NCI-H510A treated with DMSO at 0.1 percent for 48 hours (cell line): Measurements from ENCODE around the gene KLK10.

Source experiments
- DNase-seq: peaks from one replicate; lab custom pipeline; 2025; lab: John Stamatoyannopoulos, UW

Gene KLK10

DNA sequence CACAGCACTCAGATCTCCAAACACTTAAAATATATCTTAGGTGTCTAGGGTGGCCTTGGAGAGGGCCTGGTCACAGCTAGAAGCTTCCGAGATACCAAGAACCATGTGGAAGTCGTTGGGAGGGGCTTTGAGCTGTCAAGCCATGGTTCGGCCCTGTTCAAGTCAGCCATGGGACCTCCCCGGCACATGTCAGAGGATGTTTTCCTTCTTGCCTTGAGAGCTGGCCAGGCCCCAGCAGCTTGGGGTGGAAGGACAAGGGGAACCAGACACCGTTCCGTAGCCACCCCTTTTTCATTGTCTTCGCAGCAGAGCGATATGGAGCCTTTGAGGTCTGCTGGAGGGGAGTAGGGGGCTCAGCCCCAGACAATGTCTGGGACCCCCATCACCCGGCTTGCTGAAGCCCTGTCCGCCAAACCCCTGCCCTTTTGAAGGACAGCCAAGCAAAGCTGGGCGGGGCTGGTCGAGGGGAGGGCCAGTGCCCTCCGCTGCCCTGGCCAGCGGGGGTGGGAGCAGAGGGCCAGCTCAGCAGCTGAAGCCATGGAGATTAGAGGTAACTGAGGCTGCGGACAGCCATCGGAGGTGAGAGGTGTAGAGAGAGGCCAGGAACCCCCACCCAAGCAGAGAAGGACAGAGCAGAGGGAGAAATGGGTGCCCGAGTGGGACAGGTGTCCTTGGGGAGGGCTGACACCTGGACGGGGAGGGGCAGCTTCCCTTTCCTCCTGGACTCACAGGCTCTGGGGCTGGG is 6.5 kb upstream of the KLK10 start:
- no peak for DNase-seq

DNA sequence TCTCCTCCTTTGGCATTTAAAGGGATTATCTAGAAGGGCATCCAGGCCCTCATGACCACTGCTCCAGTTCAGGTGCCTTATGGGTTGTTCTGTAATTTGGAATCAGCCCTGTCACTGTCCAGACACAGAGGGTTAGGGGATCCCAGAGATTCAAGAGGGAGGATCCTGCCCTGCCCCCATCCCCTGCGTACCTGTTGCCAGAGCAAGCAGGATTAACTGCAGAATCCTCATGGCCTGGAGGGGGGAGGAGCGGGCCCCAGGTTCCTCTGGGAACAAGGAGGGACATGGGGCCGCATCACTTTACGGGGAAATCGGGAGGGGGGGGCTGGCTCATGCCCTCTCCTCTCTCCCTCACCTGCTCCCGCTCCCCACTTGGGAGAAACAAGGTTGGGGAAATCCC is 5.9 kb upstream of the KLK10 start:
- DNase-seq = peak; percentile 18

DNA sequence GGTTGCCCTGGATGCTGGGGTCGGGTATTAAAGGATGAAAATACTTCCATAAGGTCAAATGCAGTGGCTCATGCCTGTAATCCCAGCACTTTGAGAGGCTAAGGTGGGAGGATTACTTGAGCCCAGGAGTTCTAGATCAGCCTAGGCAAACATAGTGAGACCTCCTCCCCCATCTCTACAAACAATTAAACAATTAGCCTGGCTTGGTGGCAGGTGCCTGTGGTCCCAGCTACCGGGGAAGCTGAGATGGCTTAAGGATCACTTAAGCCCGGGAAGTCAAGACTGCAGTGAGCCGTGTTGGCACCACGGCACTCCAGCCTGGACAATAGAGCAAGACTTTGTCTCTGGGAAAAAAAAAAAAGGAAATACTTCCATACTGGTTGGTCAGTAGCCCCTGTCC is 5.4 kb upstream of the KLK10 start:
- DNase-seq = peak; percentile 69

DNA sequence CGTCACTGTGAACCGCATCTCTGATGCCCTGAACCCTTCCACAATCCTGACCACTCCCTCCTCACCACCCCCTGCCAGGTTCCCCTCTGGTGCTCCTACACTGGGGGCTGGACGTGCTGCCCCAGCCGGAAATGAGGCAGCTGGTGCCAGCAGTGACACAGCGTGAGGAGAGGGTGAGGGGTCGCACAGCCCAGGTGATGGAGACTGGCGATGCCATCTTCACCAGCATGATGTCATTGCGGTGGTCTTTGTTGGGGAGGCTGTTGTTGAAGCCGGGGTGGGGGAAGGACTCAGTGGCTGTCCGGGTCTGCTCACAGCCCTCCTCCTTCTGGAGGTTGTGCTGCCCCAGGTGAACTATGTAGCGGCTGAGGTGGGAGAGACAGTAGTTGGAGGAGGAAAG is 4.4 kb upstream of the KLK10 start:
- no peak for DNase-seq

DNA sequence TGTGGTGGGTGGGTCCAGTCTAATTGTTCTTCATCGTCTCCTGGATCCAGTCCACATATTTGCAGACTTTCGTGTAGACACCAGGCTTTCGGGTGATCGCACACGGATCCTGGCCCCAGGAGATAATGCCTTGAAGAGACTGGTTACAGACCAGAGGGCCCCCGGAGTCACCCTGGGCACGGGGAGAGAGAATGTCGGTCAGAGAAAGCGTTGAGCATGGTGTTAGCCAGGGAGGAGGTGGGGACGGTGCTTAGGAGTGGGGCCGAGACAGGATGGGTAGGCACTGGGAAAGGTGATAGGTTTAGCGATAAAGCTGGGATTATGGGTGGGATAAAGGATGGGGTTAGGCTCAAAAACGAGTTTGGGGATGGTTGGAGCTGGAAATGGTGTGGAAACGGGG is 3.0 kb upstream of the KLK10 start:
- DNase-seq = no peak

DNA sequence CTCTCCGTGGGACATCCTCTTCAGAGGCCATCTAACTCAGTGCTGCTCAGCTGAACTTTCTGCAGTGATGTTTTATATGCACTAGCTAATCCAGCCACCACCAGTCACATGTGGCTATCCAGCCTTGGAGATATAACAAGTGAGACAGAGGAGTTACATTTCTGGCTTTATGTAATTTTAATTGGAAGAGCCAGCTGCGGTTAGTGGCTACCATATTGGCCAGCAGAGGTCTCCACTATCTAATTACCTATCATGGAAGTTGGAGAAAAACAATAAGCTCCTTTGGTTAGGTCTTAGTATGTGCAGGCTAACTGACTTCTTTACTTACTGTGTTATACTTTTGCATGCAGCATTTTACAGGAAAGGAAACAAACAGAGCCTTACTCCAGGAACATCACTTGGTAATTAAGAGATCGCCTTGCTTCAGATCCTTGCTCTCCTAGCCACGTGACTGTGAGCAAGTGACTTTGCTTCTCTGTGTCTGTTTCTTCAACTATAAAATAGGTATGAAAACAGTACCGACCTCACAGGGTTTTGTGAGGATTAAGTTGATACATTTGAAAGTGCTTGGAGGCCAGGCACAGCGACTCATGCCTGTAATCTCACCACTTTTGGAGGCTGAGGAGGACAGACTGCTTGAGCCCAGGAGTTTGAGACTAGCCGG is 1.6 kb upstream of the KLK10 start:
- peak; percentile 73 for DNase-seq

DNA sequence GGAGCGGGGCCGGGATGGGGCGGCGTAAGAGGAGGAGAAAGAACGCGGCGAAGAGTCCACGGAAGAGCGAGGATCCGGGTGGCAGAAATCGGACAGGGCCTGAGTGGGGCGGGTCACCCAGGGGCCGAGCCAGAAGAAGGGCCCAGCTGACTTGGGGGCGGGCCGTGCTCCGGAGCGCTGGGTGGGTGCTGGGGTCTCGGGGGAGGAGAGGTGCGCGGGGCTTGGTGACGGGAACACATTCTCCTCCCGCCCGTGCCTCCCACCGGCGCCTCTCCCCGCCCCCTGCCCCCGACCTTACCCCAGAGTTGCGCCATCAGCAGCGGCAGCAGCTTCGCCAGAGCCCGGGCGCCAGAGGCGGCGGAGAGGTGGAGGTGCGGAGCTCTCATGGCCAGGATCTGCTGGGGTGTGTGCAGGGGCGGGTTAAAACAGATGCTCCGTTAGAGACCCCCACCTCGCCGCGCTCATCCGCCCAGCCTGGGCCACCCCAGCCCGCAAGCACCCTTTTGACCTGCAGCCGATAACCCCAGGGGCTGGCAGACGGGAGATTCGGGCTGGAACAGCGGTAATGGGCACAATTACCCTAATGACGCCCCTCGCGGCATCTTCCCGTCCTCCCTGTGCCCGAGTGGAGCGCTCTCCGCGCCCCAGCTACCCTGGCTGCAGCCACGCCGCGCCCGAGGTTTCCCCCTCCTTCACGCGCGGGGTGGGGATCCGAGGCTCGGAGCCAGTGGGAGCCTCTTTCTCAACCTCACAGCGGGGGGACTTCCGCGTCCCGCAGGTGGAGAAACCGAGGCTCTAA is 565 bp downstream of the KLK10 start:
- no peak for DNase-seq

DNA sequence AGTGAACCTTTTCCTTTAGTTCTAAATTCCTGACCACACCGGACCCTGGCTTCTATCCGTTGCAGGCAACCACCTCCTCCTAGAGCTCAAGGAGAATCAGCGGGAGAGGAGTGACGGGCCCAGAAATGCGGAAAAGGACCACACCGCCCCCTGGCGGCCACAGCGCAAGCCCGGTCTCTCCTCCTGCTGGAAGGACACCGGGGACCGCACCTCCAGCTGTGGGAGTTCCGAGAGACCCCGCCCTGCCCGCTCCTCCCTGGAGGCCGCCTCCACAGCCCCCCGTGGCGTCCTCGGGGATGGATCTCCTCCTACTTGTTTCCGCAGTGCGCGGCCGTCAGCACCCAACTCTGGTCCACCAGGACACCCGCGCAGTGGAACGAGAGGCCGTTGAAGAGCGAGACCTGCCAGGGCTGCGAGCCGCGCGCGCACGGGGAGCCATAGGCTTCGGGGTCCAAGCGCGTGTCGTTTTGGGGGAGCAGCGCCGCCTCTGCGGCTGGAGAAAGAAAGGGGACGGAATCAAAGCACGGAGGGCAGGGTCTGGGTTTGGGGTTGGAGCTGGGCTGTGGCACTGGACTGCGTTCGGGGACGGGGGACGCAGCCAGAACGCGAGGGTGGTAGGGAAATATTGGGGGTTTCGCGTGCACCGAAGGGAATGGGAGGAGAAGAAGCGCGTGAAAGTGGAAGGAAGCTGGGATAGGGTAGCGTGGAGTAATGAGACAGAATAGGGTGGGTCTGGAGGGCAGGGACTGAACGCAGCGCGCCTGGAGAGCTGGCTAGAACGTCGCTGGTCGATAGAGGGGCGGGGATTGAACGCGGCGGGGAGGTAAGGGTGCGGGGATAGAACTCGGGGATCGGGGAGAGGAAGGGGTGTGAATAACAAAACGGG is 2.5 kb downstream of the KLK10 start:
- peak; percentile 59 for DNase-seq

DNA sequence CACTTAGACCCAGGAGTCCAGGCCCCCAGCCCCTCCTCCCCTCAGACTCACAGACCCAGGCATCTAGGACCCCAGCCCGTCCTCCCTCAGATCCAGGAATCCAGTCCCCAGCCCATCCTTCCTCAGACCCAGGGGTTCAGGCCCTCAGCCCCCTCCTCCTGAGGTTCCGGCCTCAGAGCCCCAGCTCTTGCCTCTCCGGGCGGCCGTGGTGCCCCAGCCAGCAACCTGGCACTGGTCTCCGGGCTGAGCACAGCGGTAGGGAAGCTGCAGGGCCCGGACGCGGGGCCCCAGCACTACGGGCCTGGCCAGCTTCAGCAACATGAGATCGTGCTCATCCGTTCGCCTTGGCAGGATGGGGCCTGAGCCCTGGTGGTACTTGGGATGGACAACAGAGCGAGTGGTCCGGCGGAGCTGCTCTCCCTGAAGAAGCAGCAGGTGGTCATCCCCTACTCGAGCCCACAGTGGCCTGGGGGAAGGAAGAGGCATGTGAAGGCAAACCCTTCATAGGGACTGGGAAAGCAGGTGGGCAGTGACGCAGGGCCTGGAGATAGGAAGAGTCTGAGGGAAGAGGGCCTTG is 3.7 kb downstream of the KLK10 start:
- DNase-seq = no peak

DNA sequence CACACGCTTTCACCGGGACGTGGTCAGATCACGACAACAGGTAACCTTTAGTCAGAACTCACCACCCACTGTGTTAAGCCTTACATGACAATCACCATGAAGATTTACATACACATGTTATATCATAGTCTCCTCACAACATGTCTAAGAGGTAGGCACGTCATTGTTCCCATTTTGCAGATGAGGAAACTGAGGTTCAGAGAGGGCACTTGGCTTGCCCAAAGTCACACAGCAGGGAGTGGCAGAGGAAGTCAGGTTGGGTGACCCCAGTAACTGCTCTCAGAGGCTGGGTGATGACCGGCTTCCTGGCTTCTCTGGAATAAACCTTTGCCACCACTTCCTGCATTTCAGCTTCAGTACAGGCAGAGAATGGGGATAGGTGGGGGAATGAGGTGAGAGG is 5.3 kb downstream of the KLK10 start:
- DNase-seq = no peak

DNA sequence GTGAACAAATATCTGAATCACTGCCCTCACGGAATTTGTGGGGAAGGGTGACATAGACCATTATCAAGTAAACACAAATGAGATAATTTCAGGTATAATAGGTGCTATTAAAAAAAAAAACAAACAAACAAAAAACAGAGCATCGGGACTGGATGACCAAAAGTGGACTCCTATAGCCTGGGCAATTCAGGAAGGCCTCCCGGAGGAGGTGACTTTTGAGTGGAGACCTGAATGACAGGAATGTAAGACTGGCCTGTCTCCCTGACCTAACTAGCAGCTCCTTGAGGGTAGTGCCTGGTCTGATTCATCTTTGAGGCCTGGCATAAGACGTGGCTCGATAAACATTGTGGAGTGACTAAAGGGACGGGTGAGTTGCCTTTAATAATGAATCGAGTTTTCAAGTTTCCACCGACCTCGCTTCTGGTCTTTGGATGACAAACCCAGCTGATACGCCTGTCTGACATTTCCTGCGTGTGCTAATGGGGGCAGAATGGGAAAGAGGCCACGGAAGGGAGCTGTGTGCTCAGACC is 6.8 kb downstream of the KLK10 start:
- DNase-seq = no peak

DNA sequence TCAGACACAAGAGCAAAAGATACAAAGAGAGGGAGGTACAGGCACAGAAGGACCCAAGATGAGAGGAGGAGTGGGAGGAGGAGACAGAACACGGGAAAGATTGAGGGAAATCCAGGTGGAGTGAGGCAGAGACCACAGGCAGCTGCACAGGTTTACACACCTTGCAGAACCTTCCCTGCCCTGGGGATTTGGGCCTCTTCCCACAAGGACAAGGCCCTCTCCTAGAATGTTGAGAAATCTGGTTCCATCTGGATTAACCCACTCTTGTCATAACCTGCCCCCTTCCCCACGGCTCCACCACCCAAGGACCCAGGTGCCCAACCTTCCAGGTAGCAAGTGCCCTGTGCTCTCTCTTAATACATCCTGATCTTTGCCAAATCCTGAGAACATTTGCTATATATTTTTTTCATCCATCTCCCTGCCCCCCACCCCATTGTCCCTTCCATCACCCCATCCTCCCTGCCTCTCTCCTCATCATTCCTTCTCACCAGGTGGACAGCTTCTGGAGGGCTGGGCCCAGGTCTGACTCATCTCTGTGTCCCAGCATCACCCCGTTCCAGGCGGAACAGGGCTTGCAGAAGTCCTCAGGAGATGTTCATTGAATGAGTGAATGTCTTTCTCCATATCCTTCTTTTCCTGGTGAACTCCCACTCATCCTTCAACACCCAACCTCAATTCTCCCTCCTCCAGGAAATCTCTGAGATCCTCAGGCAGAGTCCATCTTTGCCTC is 9.3 kb downstream of the KLK10 start:
- no peak for DNase-seq

DNA sequence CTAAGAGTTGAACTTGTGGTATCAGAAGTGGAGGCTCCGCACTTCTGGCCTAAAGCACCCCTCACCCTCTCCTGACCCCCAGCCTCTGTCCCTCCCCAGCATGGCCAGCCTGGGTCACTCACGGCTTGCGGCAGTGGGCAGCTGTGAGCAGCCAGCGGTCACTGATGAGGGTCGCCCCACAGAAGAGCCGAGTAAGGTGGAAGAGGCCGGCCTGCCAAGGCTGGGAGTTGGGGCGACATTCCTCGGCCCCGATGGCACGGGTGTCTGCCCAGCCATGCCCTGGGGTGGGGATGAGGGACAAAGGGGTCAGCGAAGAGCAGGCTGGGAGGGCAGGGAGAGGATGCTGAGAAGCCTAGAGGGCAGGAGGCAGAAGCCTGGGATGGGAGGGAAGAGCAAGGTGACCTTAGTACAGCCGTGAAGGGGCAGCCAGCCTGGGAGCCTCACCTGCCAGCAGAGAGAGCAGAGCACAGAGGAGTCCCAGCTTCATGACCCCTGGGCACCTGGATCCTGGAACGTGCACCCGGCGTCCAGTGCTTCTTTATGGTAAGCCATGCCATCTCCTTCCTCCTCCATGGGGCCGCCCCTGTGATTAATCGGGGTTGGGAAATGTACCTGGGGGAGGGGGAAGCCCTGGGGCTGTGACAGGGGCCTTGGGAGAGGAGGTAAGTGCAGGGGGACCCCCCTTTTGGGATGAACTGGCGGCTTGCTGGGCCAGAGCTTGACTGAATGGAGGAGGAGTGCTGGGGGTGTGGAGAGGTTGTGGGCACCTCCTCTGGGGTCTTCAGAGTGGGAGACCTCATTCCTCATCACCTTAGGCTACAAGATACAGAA is 10.2 kb downstream of the KLK10 start:
- DNase-seq = no peak

DNA sequence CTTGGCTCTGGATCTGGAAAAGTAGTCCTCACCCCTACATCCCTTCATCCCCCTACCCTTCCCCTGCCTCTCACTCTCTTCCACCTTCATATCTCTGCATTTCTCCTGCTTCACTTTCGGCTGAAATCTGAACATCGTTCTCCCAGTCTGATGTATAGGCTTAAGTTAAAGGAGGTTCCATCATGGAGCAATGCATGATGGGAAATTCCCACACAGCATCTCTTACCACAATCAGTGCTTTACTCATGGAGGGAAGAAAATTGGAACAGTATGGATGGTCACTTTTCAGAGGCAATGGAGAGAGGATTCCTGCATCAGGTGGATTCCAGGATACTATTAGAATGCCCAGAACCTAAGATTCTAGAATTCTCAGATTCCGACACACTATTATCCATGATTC is 12.0 kb downstream of the KLK10 start:
- DNase-seq = no peak

DNA sequence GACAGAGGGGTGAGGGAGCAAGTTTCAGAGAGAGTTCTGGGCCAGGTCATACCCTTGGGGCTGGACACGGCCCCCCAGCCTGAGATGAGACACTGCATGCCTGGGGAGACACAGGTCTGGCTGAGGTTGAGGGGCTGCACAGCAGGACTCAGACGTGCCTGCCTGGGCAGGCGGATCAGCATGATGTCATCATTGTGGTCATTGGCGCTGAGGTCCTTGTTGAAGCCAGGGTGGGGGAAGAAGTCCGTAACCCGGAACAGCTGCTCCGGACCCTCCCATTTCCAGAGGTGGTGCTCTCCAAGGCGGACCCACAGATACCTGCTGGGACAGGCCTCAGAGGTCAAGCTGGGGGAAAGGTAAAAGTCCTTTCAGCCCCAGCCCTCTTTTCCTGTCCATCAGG is 13.1 kb downstream of the KLK10 start:
- no peak for DNase-seq

DNA sequence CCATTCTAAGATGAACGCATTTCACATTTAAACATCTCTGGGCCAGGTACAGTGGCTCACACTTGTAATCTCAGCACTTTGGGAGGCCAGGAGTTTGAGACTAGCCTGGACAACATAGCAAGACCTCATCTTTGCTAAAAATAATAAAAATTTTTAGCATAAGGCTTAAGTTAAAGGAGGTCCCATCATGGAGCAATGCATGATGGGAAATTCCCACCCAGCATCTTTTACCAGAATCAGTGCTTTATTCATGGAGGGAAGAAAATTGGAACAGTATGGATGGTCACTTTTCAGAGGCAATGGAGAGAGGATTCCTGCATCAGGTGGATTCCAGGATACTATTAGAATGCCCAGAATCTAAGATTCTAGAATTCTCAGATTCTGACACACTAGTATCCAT is 14.3 kb downstream of the KLK10 start:
- DNase-seq = no peak

DNA sequence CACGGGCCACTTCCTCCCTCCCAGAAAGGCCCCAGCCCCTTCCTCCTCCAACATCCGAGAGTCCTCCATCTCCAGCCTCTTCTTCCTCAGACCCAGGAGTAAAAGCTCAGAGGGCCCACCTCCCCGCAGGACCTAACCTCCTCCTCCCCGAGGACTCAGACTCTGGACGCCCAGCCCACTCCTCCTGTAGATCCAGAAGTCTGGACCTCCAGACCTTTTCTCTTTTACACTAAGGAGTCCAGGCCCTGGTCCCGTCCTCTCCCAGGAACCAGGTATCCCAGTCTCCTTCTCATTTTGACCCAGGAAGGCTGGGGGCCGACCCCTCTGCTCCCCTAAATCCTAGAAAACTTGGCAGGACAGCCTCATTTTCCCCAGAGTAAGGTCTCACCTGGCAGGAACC is 16.2 kb downstream of the KLK10 start:
- DNase-seq = no peak

DNA sequence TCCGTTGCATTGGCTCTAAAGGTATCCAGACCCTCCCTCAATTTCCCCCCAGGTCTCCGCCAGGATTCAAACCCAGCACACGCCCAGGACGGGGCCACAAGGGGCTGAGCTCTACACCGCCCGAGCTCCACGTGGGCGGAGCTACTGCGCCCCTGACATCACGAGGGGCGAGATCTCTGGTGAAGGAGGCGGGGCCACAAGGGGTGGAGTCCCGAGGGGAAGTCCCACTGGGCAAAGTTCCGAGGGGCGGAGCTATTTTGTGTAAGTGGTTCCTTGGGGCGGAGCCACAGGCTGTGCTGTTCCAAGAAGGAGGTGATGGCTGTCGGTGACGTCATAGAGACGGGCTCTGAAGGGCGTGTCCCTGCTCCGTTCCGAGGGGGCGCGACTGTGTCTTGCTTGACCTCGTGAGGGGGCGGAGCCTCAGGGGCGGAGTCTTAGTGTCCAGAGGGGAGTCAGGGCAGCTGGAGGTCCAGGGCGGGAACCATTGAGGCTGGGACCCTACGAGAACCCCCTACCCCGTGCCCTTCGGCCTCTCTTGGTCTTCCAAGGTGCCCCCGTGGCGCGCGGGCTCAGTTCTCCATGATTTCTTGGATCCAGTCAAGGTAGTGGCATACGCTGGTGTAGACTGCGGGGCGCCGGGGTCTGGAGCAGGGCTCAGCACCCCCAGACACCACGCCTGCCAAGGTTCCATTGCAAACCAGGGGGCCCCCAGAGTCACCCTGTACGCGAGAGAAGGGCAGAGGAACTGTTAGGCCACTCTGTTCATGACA is 16.8 kb downstream of the KLK10 start:
- no peak for DNase-seq

DNA sequence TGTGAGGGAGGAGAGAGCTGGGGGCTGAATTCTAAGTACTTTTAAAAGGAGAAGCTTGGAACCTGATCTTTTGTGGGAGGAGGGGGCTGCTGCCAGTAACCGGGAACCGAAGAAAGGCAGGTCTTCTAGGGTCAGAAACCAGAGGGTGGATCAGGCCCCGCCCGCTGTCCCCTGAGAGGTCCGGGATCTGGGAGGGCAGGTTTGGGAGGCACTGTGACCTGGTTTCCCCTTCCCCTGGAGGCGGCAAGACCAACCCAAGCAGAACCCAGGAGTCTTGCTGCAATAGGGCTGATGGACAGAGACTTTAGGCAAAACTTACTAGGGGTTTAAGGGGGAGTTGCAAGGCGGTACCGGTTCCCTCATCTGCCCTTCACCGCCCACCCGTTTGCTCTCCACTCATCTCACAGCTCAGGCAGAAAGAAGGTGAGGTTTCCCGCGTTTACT is 17.4 kb downstream of the KLK10 start:
- no peak for DNase-seq
